Breast epithelium (tissue), 4 donors: ENCODE measurements around the gene OPCML. TPM values are rescaled to one million over a fixed set of nuclear protein-coding genes. Genes with fewer than 3 reads are reported as not detected.

Experiments
- DNase-seq, 2 donors: peaks; one replicate each; pipeline ENCODE4 v3.0.0-alpha.2; 2019; ENCODE audit warnings: low spot score in 2 of 2
- H3K27ac ChIP-seq, 2 donors: fragments of 200-600 bp; sonication (generic) in 1 of 2; one replicate each; pipeline ENCODE4 v1.5.1; 2016 to 2019; ENCODE audit warnings: mild to moderate bottlenecking in 1 of 2
- H3K27me3 ChIP-seq, 2 donors: fragments of 200-600 bp; sonication (generic) in 1 of 2; one replicate each; pipeline versions ENCODE4 v1.5.1 to v1.6.0; 2017 to 2019; ENCODE audit warnings: control low read depth in 1 of 2, mild to moderate bottlenecking in 1 of 2
- H3K36me3 ChIP-seq: fragments of 200-600 bp; one replicate; pipeline ENCODE4 v1.5.1; 2019
- H3K4me1 ChIP-seq, 2 donors: fragments of 200-600 bp; sonication (generic); one replicate each; pipeline ENCODE4 v1.5.1; 2016 to 2019; ENCODE audit warnings: control low read depth in 1 of 2
- H3K4me3 ChIP-seq, 3 donors: fragments of 200-600 bp; sonication (generic); 1 replicate in 2 of 3; 2 replicates in 1 of 3; pipeline ENCODE4 v1.5.1; 2016 to 2019; ENCODE audit warnings: mild to moderate bottlenecking in 3 of 3, moderate library complexity in 2 of 3
- H3K9me3 ChIP-seq, 2 donors: fragments of 200-600 bp; sonication (generic) in 1 of 2; one replicate each; pipeline ENCODE4 v1.5.1; 2016 to 2019; ENCODE audit warnings: control low read depth in 1 of 2
- CTCF ChIP-seq, 3 donors: fragments of 450-650 bp; IDR thresholded peaks; one replicate each; pipeline ENCODE4 v1.5.1; 2016 to 2017; ENCODE audit warnings: antibody characterized with exemption in 3 of 3, mild to moderate bottlenecking in 3 of 3, moderate library complexity in 3 of 3
- POLR2A ChIP-seq: fragments of 450-650 bp; IDR thresholded peaks from one replicate; pipeline ENCODE4 v1.6.1; 2016; ENCODE audit warnings: antibody characterized with exemption, mild to moderate bottlenecking, moderate library complexity
- POLR2AphosphoS5 ChIP-seq, 3 donors: sonication (generic); formaldehyde crosslinking; IDR thresholded peaks; one replicate each; pipeline ENCODE4 v1.6.1; 2017; ENCODE audit warnings: antibody characterized with exemption in 3 of 3
- intact Hi-C: fragments of 100-400 bp; cut with DNase I; formaldehyde crosslinking; loops from one replicate; pipeline ENCODE4 v1.15.1; 2023; ENCODE audit warnings: low total_unique reads
- total RNA-seq, 3 donors: library from RNA; depleted of rRNA; stranded (reverse); fragments of >200 nt; gene quantifications; one replicate each; pipeline ENCODE4 v1.1.0, GENCODE V29; 2016

Gene OPCML
- total RNA-seq, 3 donors from 2014 or later, result not detected

DNA sequence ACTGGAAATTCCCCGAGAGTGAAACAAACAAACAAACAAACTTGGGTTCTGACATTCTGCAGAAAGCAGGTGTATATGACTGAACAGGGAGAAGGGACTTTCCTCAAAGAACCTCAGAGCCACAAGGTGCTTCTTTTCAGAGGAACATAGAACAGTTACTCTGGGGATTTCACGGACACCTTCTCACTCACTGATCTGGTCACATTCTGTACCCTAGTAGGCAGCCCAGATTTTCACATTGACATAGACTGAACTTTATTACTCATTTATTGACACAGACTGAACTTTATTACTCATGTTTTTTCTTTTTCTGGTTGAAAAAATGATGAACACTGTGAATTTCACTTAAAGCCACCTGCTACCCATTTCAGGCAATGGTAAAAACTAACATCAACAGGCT, 263.0 kb downstream of the OPCML start:
- Histone ChIP-seq H3K4me1 (no peaks in the 10 kb centered on the region), H3K27ac (no peak overlapping the region), H3K9me3 (no peaks in the 10 kb centered on the region), H3K4me3 (no peak overlapping the region), H3K27me3 (no peaks in the 10 kb centered on the region), H3K36me3 (no peaks in the 10 kb centered on the region)
- TF ChIP-seq POLR2A (no peak), POLR2AphosphoS5 (IDR thresholded peaks at IDR 0.05) (no peak), CTCF (IDR thresholded peaks at IDR 0.05) (no peak)
- intact Hi-C loops, result no loop called here
- DNase-seq, result no peak

DNA sequence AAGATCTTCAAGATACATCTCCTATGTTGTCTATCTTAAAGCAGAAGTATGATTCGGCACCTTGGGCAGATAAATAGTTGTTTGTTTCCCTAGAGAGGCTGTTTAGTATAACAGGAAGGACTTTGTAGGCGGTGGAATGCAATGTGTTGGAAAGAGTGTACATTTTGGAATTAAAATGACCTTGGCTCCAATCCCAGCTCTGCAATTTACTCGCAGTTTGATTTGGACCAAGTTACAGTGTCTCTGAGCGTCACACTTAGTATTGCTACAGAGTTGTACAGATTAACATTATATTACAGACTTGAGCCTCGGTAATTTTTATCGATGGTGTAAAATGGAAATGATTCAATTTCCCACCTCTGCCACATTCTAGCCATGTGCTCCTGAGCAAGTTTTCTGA, 265.3 kb downstream of the OPCML start:
- no peak overlapping the region for H3K4me3 ChIP-seq
- no peaks in the 10 kb centered on the region for H3K27me3 ChIP-seq
- H3K27ac ChIP-seq, result no peak overlapping the region
- no peaks in the 10 kb centered on the region for H3K36me3 ChIP-seq
- DNase-seq, result no peak
- no peak for TF ChIP-seq POLR2A
- TF ChIP-seq POLR2AphosphoS5 (IDR thresholded peaks at IDR 0.05), result no peak
- TF ChIP-seq CTCF (IDR thresholded peaks at IDR 0.05), result no peak
- intact Hi-C loops, result no loop called here
- no peaks in the 10 kb centered on the region for H3K9me3 ChIP-seq
- H3K4me1 ChIP-seq, result no peaks in the 10 kb centered on the region

DNA sequence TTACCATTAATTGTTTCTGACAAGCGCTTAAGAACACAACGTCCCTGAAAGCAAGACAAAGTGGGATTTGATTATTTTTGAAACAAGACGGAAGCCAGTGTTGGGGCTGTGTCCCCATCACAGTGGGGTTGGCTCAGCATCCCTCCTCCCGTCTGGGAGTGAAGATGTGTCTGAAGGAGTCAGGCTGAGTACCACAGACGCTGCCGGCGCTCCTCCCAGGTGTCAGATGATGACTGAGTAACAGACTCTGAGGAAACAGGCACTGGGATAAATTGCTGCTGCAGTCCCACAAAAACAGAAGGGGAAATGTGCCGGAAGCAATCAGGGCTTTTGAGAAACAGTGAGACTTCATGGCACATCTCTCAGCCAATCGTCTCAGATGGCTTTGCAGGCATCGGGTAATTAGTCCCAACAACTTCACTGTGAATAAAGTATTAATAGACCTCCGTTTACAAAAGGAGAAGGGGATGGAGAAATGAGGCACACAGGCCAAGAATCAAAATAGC, 266.7 kb downstream of the OPCML start:
- DNase-seq, result no peak
- H3K36me3 ChIP-seq, result no peaks in the 10 kb centered on the region
- TF ChIP-seq CTCF (IDR thresholded peaks at IDR 0.05), result no peak
- no peak for TF ChIP-seq POLR2A
- no peak for TF ChIP-seq POLR2AphosphoS5 (IDR thresholded peaks at IDR 0.05)

DNA sequence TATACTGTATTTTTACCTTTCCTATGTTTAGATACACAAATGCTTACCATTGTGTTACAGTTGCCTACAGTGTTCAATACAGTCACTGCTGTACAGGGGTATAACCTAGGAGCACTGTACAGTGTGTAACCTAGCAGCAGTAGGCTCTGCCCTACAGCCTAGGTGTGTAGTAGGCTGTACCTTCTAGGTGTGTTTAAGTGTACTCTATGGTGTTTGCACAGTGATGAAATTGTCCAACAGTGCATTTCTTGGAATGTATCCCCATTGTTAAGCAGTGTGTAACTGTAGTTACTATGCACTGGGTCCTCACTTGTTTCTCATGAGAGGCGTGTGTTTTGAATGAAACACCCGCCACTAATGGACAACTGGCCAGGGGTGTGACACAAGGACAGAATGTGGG, 269.0 kb downstream of the OPCML start:
- TF ChIP-seq CTCF (IDR thresholded peaks at IDR 0.05) (no peak), POLR2A (no peak), POLR2AphosphoS5 (IDR thresholded peaks at IDR 0.05) (no peak)
- no peak overlapping the region for H3K4me3 ChIP-seq

More for the DNA sequence above, 266.7 kb downstream of the OPCML start:
- Histone ChIP-seq H3K4me3 (no peak overlapping the region), H3K27me3 (no peaks in the 10 kb centered on the region), H3K27ac (no peak overlapping the region), H3K9me3 (no peaks in the 10 kb centered on the region), H3K4me1 (no peaks in the 10 kb centered on the region)
- intact Hi-C loops, result no loop called here

GRCh38 chr11:133258751-133259150, 273.6 kb downstream of the OPCML start:
- no peak for TF ChIP-seq POLR2AphosphoS5 (IDR thresholded peaks at IDR 0.05)
- TF ChIP-seq POLR2A, result no peak
- no peak for TF ChIP-seq CTCF (IDR thresholded peaks at IDR 0.05)
- H3K9me3 ChIP-seq, result no peaks in the 10 kb centered on the region
- H3K27me3 ChIP-seq, result no peaks in the 10 kb centered on the region
- intact Hi-C loops, result no loop called here
- DNase-seq, result no peak
- no peak overlapping the region for H3K4me3 ChIP-seq
- H3K4me1 ChIP-seq, result no peaks in the 10 kb centered on the region
- no peaks in the 10 kb centered on the region for H3K36me3 ChIP-seq
- H3K27ac ChIP-seq, result no peak overlapping the region

More for the DNA sequence above, 269.0 kb downstream of the OPCML start:
- Histone ChIP-seq H3K36me3 (no peaks in the 10 kb centered on the region), H3K4me1 (no peaks in the 10 kb centered on the region), H3K9me3 (no peaks in the 10 kb centered on the region), H3K27ac (no peak overlapping the region), H3K27me3 (no peaks in the 10 kb centered on the region)
- DNase-seq, result no peak
- intact Hi-C loops, result no loop called here
